ENCODE data around the gene TRIM41. TPM values are rescaled to one million over a fixed set of nuclear protein-coding genes. Genes with fewer than 3 reads are reported as not detected.

Gene TRIM41
- total and polyA plus RNA-seq, 3 experiments from 2014 or later: 2.2 to 42.7 (median 35.2) TPM

GRCh38 chr5:181203093-181203711, 19.9 kb upstream of the TRIM41 start:
- ChIA-PET POLR2A (interaction anchor here (8.4 kb wide), 1 partner anchor 12 kb away, joined by 168 read pairs; no protein-coding TSS in a partner anchor), CTCF (interaction anchor here (14.5 kb wide), 1 partner anchor 11 kb away, joined by 164 read pairs; no protein-coding TSS in a partner anchor)
- no peaks in the 10 kb centered on the region for H3K27me3 ChIP-seq (ENCODE audit: insufficient read depth, low read length, poor library complexity, severe bottlenecking)
- H3K4me1 ChIP-seq (ENCODE audit: insufficient read depth, low read length): peaks cover 25% of the 10 kb centered on the region
- no peak for DNase-seq
- no peaks in the 10 kb centered on the region for H3K9me3 ChIP-seq (ENCODE audit: low read length)
- no peak overlapping the region for H3K27ac ChIP-seq (ENCODE audit: low read depth, low read length)
- H3K9me3 Mint-ChIP-seq: peaks cover 0 to 9% (median 4%) of the 10 kb centered on the region in 5 donors
- no peaks in the 10 kb centered on the region for H3K36me3 ChIP-seq (ENCODE audit: insufficient read depth, low read length)
- peak overlapping the region in 2 of 8 donors; percentile 43 to 55 for H3K27ac Mint-ChIP-seq
- peaks cover 0 to 10% (median 0%) of the 10 kb centered on the region in 3 donors for H3K36me3 Mint-ChIP-seq
- peaks cover 28 to 37% (median 33%) of the 10 kb centered on the region in 3 donors for H3K4me1 Mint-ChIP-seq
- no peak overlapping the region for H3K4me3 ChIP-seq (ENCODE audit: low read length)
- peaks cover 6 to 24% of the 10 kb centered on the region in 2 donors for H3K27me3 Mint-ChIP-seq
- peak overlapping the region; percentile 49 to 91 (median 89) for H3K4me3 Mint-ChIP-seq

GRCh38 chr5:181203777-181204112, 19.3 kb upstream of the TRIM41 start:
- Histone ChIP-seq H3K4me1 (ENCODE audit: insufficient read depth, low read length) (peaks cover 25% of the 10 kb centered on the region), H3K36me3 (ENCODE audit: insufficient read depth, low read length) (no peaks in the 10 kb centered on the region), H3K4me3 (ENCODE audit: low read length) (peak overlapping the region; percentile 69), H3K27me3 (ENCODE audit: insufficient read depth, low read length, poor library complexity, severe bottlenecking) (no peaks in the 10 kb centered on the region), H3K9me3 (ENCODE audit: low read length) (no peaks in the 10 kb centered on the region), H3K27ac (ENCODE audit: low read depth, low read length) (no peak overlapping the region)
- Mint-ChIP-seq H3K27me3 (peaks cover 6 to 24% of the 10 kb centered on the region in 2 donors), H3K4me3 (peak overlapping the region; percentile 83 to 95 (median 90)), H3K4me1 (peaks cover 30 to 38% (median 34%) of the 10 kb centered on the region in 3 donors), H3K36me3 (peaks cover 0 to 10% (median 0%) of the 10 kb centered on the region in 3 donors), H3K9me3 (peaks cover 0 to 9% (median 4%) of the 10 kb centered on the region in 5 donors), H3K27ac (peak overlapping the region in 5 of 8 donors; percentile 31 to 76 (median 55))
- no peak for DNase-seq
- POLR2A ChIA-PET: interaction anchor here (1.4 to 8.4 kb wide), 2 partner anchors 11 to 13 kb away, joined by 3 to 168 read pairs; no protein-coding TSS in a partner anchor
- CTCF ChIA-PET: interaction anchor here (14.5 kb wide), 1 partner anchor 11 kb away, joined by 164 read pairs; no protein-coding TSS in a partner anchor

- H3K4me3 Mint-ChIP-seq: peak overlapping the region; percentile 83 to 95 (median 90)
- H3K4me1 ChIP-seq (ENCODE audit: insufficient read depth, low read length): peaks cover 25% of the 10 kb centered on the region
- POLR2A ChIA-PET: interaction anchor here (0.6 to 8.4 kb wide), 3 partner anchors 10 to 23 kb away, joined by 3 to 168 read pairs (median 5); no protein-coding TSS in a partner anchor
- peaks cover 6 to 24% of the 10 kb centered on the region in 2 donors for H3K27me3 Mint-ChIP-seq
- no peaks in the 10 kb centered on the region for H3K27me3 ChIP-seq (ENCODE audit: insufficient read depth, low read length, poor library complexity, severe bottlenecking)
- H3K27ac ChIP-seq (ENCODE audit: low read depth, low read length): no peak overlapping the region
- H3K36me3 ChIP-seq (ENCODE audit: insufficient read depth, low read length): no peaks in the 10 kb centered on the region
- H3K9me3 Mint-ChIP-seq: peaks cover 0 to 9% (median 4%) of the 10 kb centered on the region in 5 donors
- DNase-seq: peak in 1 of 5 donors; percentile 29
- H3K4me3 ChIP-seq (ENCODE audit: low read length): peak overlapping the region; percentile 69
- H3K4me1 Mint-ChIP-seq: peaks cover 30 to 38% (median 34%) of the 10 kb centered on the region in 3 donors
- CTCF ChIA-PET: interaction anchor here (1.0 to 14.5 kb wide), 5 partner anchors 12 to 58 kb away, joined by 3 to 164 read pairs (median 4); partner anchors contain the start of gene TRIM52
- peak overlapping the region in 6 of 8 donors; percentile 31 to 88 (median 65) for H3K27ac Mint-ChIP-seq
- H3K9me3 ChIP-seq (ENCODE audit: low read length): no peaks in the 10 kb centered on the region
- peaks cover 0 to 10% (median 0%) of the 10 kb centered on the region in 3 donors for H3K36me3 Mint-ChIP-seq
These were observed 18.8 kb upstream of the TRIM41 start for GRCh38 chr5:181204113-181204825.

GRCh38 chr5:181204826-181205760, 18.0 kb upstream of the TRIM41 start, which contains the start of gene TRIM7:
Gene TRIM7 (minus strand): TSS chr5:181205196. CDS start chr5:181205110, 86 bp downstream.
- Histone ChIP-seq H3K4me1 (ENCODE audit: insufficient read depth, low read length) (peaks cover 25% of the 10 kb centered on the region), H3K36me3 (ENCODE audit: insufficient read depth, low read length) (no peaks in the 10 kb centered on the region), H3K27ac (ENCODE audit: low read depth, low read length) (no peak within 1 kb of the TSS), H3K4me3 (ENCODE audit: low read length) (peak within 1 kb of the TSS; percentile 69), H3K9me3 (ENCODE audit: low read length) (no peaks in the 10 kb centered on the region), H3K27me3 (ENCODE audit: insufficient read depth, low read length, poor library complexity, severe bottlenecking) (no peaks in the 10 kb centered on the region)
- peak within 1 kb of the TSS; percentile 42 to 98 (median 94) for H3K27ac Mint-ChIP-seq
- peaks cover 0 to 10% (median 0%) of the 10 kb centered on the region in 3 donors for H3K36me3 Mint-ChIP-seq
- peaks cover 6 to 24% of the 10 kb centered on the region in 2 donors for H3K27me3 Mint-ChIP-seq
- POLR2A ChIA-PET: interaction anchor here (0.7 to 8.4 kb wide), 4 partner anchors 9 to 32 kb away, joined by 3 to 168 read pairs (median 18); partner anchors contain the start of gene TRIM41
- CTCF ChIA-PET: interaction anchor here (1.0 to 14.5 kb wide), 6 partner anchors 12 to 57 kb away, joined by 3 to 164 read pairs (median 4); partner anchors contain the start of gene TRIM52
- H3K4me3 Mint-ChIP-seq: peak within 1 kb of the TSS; percentile 87 to 98 (median 92)
- H3K9me3 Mint-ChIP-seq: peaks cover 0 to 9% (median 4%) of the 10 kb centered on the region in 5 donors
- peaks cover 30 to 38% (median 34%) of the 10 kb centered on the region in 3 donors for H3K4me1 Mint-ChIP-seq
- DNase-seq: no peak

- H3K9me3 Mint-ChIP-seq: peaks cover 0 to 9% (median 4%) of the 10 kb centered on the region in 5 donors
- no peak overlapping the region for H3K27ac ChIP-seq (ENCODE audit: low read depth, low read length)
- peak overlapping the region; percentile 84 to 98 (median 94) for H3K27ac Mint-ChIP-seq
- POLR2A ChIA-PET: interaction anchor here (0.5 to 8.4 kb wide), 6 partner anchors 11 to 55 kb away, joined by 3 to 168 read pairs (median 16); partner anchors contain the start of genes TRIM41 and TRIM52
- H3K27me3 ChIP-seq (ENCODE audit: insufficient read depth, low read length, poor library complexity, severe bottlenecking): no peaks in the 10 kb centered on the region
- peak overlapping the region; percentile 69 for H3K4me3 ChIP-seq (ENCODE audit: low read length)
- no peaks in the 10 kb centered on the region for H3K36me3 ChIP-seq (ENCODE audit: insufficient read depth, low read length)
- peaks cover 28% of the 10 kb centered on the region for H3K4me1 ChIP-seq (ENCODE audit: insufficient read depth, low read length)
- H3K4me3 Mint-ChIP-seq: peak overlapping the region; percentile 86 to 98 (median 91)
- H3K36me3 Mint-ChIP-seq: peaks cover 0 to 10% (median 0%) of the 10 kb centered on the region in 3 donors
- CTCF ChIA-PET: interaction anchor here (1.5 to 14.5 kb wide), 6 partner anchors 11 to 376 kb away, joined by 4 to 164 read pairs (median 16); partner anchors contain the start of genes TRIM41 and TRIM52
- peak in 1 of 5 donors; percentile 51 for DNase-seq
- H3K4me1 Mint-ChIP-seq: peaks cover 30 to 38% (median 34%) of the 10 kb centered on the region in 3 donors
- no peaks in the 10 kb centered on the region for H3K9me3 ChIP-seq (ENCODE audit: low read length)
- H3K27me3 Mint-ChIP-seq: peaks cover 6 to 24% of the 10 kb centered on the region in 2 donors
These were observed 17.1 kb upstream of the TRIM41 start for GRCh38 chr5:181205761-181206649.

GRCh38 chr5:181207214-181207959, 15.7 kb upstream of the TRIM41 start:
- Mint-ChIP-seq H3K27me3 (peaks cover 6 to 24% of the 10 kb centered on the region in 2 donors), H3K36me3 (peaks cover 0 to 10% (median 0%) of the 10 kb centered on the region in 3 donors), H3K9me3 (peaks cover 0 to 9% (median 4%) of the 10 kb centered on the region in 5 donors), H3K27ac (peak overlapping the region; percentile 84 to 98 (median 94)), H3K4me3 (peak overlapping the region; percentile 86 to 98 (median 91)), H3K4me1 (peaks cover 30 to 38% (median 36%) of the 10 kb centered on the region in 3 donors)
- Histone ChIP-seq H3K9me3 (ENCODE audit: low read length) (no peaks in the 10 kb centered on the region), H3K4me3 (ENCODE audit: low read length) (peak overlapping the region; percentile 69), H3K27ac (ENCODE audit: low read depth, low read length) (peak overlapping the region; percentile 24), H3K27me3 (ENCODE audit: insufficient read depth, low read length, poor library complexity, severe bottlenecking) (no peaks in the 10 kb centered on the region), H3K4me1 (ENCODE audit: insufficient read depth, low read length) (peaks cover 28% of the 10 kb centered on the region), H3K36me3 (ENCODE audit: insufficient read depth, low read length) (no peaks in the 10 kb centered on the region)
- peak; percentile 49 to 80 (median 77) for DNase-seq
- ChIA-PET POLR2A (interaction anchor here (0.6 to 8.4 kb wide), 9 partner anchors 9 to 617 kb away, joined by 3 to 168 read pairs (median 12); partner anchors contain the start of genes RACK1, TRIM41 and TRIM52), CTCF (interaction anchor here (0.7 to 14.5 kb wide), 12 partner anchors 9 to 377 kb away, joined by 3 to 164 read pairs (median 4); partner anchors contain the start of genes TRIM41 and TRIM52)
